ENCODE results near the gene SFXN3. TPM values are rescaled to one million over a fixed set of nuclear protein-coding genes. Genes with fewer than 3 reads are reported as not detected.
A peak's percentile ranks its signal among the peaks of the same experiment; 100 is the strongest.

Gene SFXN3
- total RNA-seq, 1 experiment from 2014 or later, result 52.4 TPM

- Histone ChIP-seq H3K9me3 (replicated peaks) (no peaks in the 10 kb centered on the region), H3K4me3 (peak overlapping the region; percentile 81), H3K36me3 (peaks cover 34% of the 10 kb centered on the region), H3K27me3 (replicated peaks) (no peaks in the 10 kb centered on the region), H3K27ac (no peak overlapping the region), H3K4me1 (replicated peaks) (peaks cover 68% of the 10 kb centered on the region)
- DNase-seq (ENCODE audit: low read depth in 1 of 2, low spot score in 2 of 2), result peak in 1 of 2 experiments; percentile 42
Measured at GRCh38 chr10:100996678-100997359, 34.2 kb upstream of the SFXN3 start.

GRCh38 chr10:100997360-100998182 is 33.5 kb upstream of the SFXN3 start:
- DNase-seq (ENCODE audit: low read depth in 1 of 2, low spot score in 2 of 2), result peak; percentile 88
- peak overlapping the region; percentile 81 for H3K4me3 ChIP-seq
- peak overlapping the region; percentile 94 for H3K27ac ChIP-seq
- no peaks in the 10 kb centered on the region for H3K27me3 ChIP-seq (replicated peaks)
- no peaks in the 10 kb centered on the region for H3K9me3 ChIP-seq (replicated peaks)
- H3K36me3 ChIP-seq, result peaks cover 41% of the 10 kb centered on the region
- H3K4me1 ChIP-seq (replicated peaks), result peaks cover 74% of the 10 kb centered on the region

- peak; percentile 90 for DNase-seq (ENCODE audit: low read depth in 1 of 2, low spot score in 2 of 2)
- H3K9me3 ChIP-seq (replicated peaks), result no peaks in the 10 kb centered on the region
Measured at GRCh38 chr10:100998183-100998990, 32.6 kb upstream of the SFXN3 start.

GRCh38 chr10:100998991-100999741 is 31.9 kb upstream of the SFXN3 start:
- Histone ChIP-seq H3K4me3 (peak overlapping the region; percentile 81), H3K27ac (peak overlapping the region; percentile 94)

More at GRCh38 chr10:100998183-100998990, 32.6 kb upstream of the SFXN3 start:
- H3K27ac ChIP-seq, result peak overlapping the region; percentile 94
- peak overlapping the region; percentile 81 for H3K4me3 ChIP-seq
- no peaks in the 10 kb centered on the region for H3K27me3 ChIP-seq (replicated peaks)
- H3K36me3 ChIP-seq, result peaks cover 43% of the 10 kb centered on the region
- peaks cover 74% of the 10 kb centered on the region for H3K4me1 ChIP-seq (replicated peaks)

GRCh38 chr10:100999742-101000126 is 31.3 kb upstream of the SFXN3 start, which contains the start of gene LZTS2:
TSS of gene LZTS2 (plus strand) at chr10:100999808. CDS start at chr10:101002539, 2,731 bp downstream.
- no peak for DNase-seq (ENCODE audit: low read depth in 1 of 2, low spot score in 2 of 2)
- Histone ChIP-seq H3K27me3 (replicated peaks) (no peaks in the 10 kb centered on the region), H3K36me3 (peaks cover 43% of the 10 kb centered on the region), H3K4me3 (peak within 1 kb of the TSS; percentile 81), H3K4me1 (replicated peaks) (peaks cover 66% of the 10 kb centered on the region), H3K27ac (peak within 1 kb of the TSS; percentile 94), H3K9me3 (replicated peaks) (no peaks in the 10 kb centered on the region)

More at GRCh38 chr10:100998991-100999741, 31.9 kb upstream of the SFXN3 start:
- Histone ChIP-seq H3K36me3 (peaks cover 43% of the 10 kb centered on the region), H3K27me3 (replicated peaks) (no peaks in the 10 kb centered on the region), H3K9me3 (replicated peaks) (no peaks in the 10 kb centered on the region), H3K4me1 (replicated peaks) (peaks cover 71% of the 10 kb centered on the region)
- peak; percentile 83 to 91 for DNase-seq (ENCODE audit: low read depth in 1 of 2, low spot score in 2 of 2)

- Histone ChIP-seq H3K4me1 (replicated peaks) (peaks cover 60% of the 10 kb centered on the region), H3K9me3 (replicated peaks) (no peaks in the 10 kb centered on the region), H3K27me3 (replicated peaks) (no peaks in the 10 kb centered on the region), H3K4me3 (peak overlapping the region; percentile 81), H3K27ac (peak overlapping the region; percentile 94), H3K36me3 (peaks cover 46% of the 10 kb centered on the region)
- peak in 1 of 2 experiments; percentile 62 for DNase-seq (ENCODE audit: low read depth in 1 of 2, low spot score in 2 of 2)
Measured at GRCh38 chr10:101000127-101000914, 30.7 kb upstream of the SFXN3 start.

- peak overlapping the region; percentile 81 for H3K4me3 ChIP-seq
- peaks cover 54% of the 10 kb centered on the region for H3K36me3 ChIP-seq
- peak overlapping the region; percentile 94 for H3K27ac ChIP-seq
- no peaks in the 10 kb centered on the region for H3K27me3 ChIP-seq (replicated peaks)
- H3K9me3 ChIP-seq (replicated peaks), result no peaks in the 10 kb centered on the region
- peaks cover 54% of the 10 kb centered on the region for H3K4me1 ChIP-seq (replicated peaks)
- DNase-seq (ENCODE audit: low read depth in 1 of 2, low spot score in 2 of 2), result peak; percentile 70 to 89
Measured at GRCh38 chr10:101000915-101001658, 29.9 kb upstream of the SFXN3 start.

- DNase-seq (ENCODE audit: low read depth in 1 of 2, low spot score in 2 of 2), result no peak
- Histone ChIP-seq H3K27ac (no peak overlapping the region), H3K9me3 (replicated peaks) (no peaks in the 10 kb centered on the region), H3K4me1 (replicated peaks) (peaks cover 54% of the 10 kb centered on the region), H3K27me3 (replicated peaks) (no peaks in the 10 kb centered on the region), H3K36me3 (peaks cover 59% of the 10 kb centered on the region), H3K4me3 (peak overlapping the region; percentile 81; the same call in 1 of the 2 replicates)
Measured at GRCh38 chr10:101001659-101002035, 29.4 kb upstream of the SFXN3 start.

GRCh38 chr10:101002456-101002855 is 28.6 kb upstream of the SFXN3 start:
- Histone ChIP-seq H3K27ac (no peak overlapping the region), H3K4me1 (replicated peaks) (peaks cover 54% of the 10 kb centered on the region), H3K9me3 (replicated peaks) (no peaks in the 10 kb centered on the region), H3K36me3 (peaks cover 68% of the 10 kb centered on the region), H3K4me3 (no peak overlapping the region), H3K27me3 (replicated peaks) (no peaks in the 10 kb centered on the region)
- DNase-seq (ENCODE audit: low read depth in 1 of 2, low spot score in 2 of 2), result no peak

GRCh38 chr10:101003639-101004206 is 27.3 kb upstream of the SFXN3 start:
- Histone ChIP-seq H3K9me3 (replicated peaks) (no peaks in the 10 kb centered on the region), H3K27me3 (replicated peaks) (no peaks in the 10 kb centered on the region), H3K27ac (no peak overlapping the region), H3K4me3 (no peak overlapping the region), H3K4me1 (replicated peaks) (peaks cover 54% of the 10 kb centered on the region), H3K36me3 (peaks cover 72% of the 10 kb centered on the region)
- no peak for DNase-seq (ENCODE audit: low read depth in 1 of 2, low spot score in 2 of 2)

GRCh38 chr10:101005361-101005760 is 25.7 kb upstream of the SFXN3 start:
- H3K9me3 ChIP-seq (replicated peaks), result no peaks in the 10 kb centered on the region
- no peaks in the 10 kb centered on the region for H3K27me3 ChIP-seq (replicated peaks)
- peaks cover 57% of the 10 kb centered on the region for H3K4me1 ChIP-seq (replicated peaks)
- peaks cover 63% of the 10 kb centered on the region for H3K36me3 ChIP-seq
- H3K27ac ChIP-seq, result no peak overlapping the region
- no peak overlapping the region for H3K4me3 ChIP-seq
- DNase-seq (ENCODE audit: low read depth in 1 of 2, low spot score in 2 of 2), result no peak

All from SJSA1 (cell line).